Activated CD8-positive, alpha-beta memory T cell treated with anti-CD3 and anti-CD28 coated beads, Interleukin-2, amount 50 U/mL, for 24 hours (primary cell): ENCODE data around the gene TMTC2.

Experiments used
- DNase-seq: peaks from one replicate; pipeline ENCODE4 v3.0.0-alpha.2; 2020; ENCODE audit errors: extremely low read depth

Gene TMTC2

GRCh38 chr12:83015390-83016217, 328.9 kb downstream of the TMTC2 start:
- DNase-seq, result no peak

- no peak for DNase-seq
Observed at GRCh38 chr12:83016218-83016835, 329.6 kb downstream of the TMTC2 start.

GRCh38 chr12:83016991-83017390, 330.3 kb downstream of the TMTC2 start:
- DNase-seq, result no peak

DNA sequence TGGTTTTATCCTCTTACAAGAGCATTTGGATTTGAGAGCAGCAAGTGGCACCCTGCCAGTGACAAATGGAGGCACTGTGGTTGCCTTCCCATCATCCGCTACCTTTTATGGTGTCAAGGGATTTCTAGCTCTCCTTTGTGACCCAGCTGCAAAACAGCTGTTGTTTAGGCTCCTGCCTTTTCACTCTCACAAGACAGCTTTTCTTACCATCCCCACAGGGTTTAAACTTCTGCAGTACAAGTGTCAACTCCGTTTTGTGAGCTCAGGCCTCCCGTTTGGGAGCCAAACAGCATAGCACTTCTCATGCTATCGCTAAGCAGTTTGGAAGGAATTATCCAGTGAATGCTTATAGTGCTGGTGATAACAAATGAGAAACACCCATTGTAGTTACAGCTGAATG, 331.4 kb downstream of the TMTC2 start:
- no peak for DNase-seq

DNA sequence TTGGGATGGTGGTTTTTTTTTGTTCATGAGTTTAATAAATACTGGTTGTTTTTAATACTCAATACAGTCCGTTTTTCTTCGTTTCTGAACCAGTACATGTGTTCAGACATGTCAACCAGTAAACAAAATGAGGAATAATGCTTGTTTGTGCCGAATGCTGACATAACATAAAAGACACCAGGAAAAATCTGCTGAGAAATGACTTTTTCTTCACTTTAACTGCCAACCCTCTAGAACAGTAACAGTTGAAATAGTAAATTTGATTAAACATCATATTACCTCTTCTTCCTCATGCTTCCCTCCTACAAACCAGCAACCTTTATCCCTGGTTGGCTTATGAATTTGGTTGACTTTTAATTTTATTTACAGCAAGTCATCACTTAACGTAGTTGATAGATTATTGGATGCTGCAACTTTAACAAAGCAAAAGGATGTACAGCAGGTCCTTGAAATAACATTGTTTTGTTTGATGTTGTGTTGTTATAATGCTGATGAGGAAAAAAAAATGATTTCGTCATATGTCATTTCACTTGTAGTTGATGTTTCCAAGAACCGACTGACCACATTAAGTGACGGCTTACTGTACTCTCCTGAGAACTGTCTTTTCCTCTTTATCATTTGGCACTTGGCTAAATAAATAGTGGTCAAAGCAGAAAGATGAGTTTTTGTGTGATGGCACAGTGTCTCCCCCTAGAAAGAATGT, 340.5 kb downstream of the TMTC2 start:
- no peak for DNase-seq

DNA sequence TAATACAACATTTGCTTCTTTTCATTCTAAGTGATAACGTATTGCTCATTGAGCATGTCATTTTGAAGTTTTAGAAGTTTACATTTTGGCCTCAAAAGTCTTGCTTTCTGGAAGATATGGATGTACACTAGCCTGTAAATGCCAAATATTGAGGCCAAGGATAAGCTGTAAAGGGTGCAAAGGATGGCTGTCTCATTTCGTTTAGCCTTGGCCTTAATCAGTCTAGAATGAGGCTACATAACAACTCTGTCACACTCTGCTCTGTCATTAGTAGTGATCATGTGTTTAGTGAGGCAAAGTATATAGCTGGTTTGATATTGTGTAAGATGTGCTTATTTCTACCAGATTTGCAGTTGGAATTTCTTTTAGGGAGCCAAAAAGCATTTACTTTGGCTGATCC, 344.5 kb downstream of the TMTC2 start:
- DNase-seq, result no peak

GRCh38 chr12:83036847-83037246, 350.1 kb downstream of the TMTC2 start:
- no peak for DNase-seq

DNA sequence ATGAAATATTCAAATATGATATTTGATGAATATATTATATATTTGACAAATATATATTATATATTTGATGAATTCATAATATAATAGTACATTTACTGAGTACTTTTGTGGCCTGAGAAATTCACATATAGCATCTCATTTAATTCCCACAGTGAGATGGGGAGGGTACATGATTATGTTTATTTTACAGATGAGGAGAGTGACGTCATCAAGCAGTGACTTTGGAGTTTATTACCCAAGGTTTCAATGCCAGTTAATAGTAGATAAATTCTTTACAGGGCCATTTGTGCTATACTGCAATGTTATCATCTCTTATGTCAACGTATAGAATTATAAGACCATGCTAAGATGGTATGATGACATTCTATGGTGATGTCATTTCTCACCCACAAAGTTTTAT, 352.7 kb downstream of the TMTC2 start:
- no peak for DNase-seq

- DNase-seq, result no peak
Observed at GRCh38 chr12:83040339-83040738, 353.6 kb downstream of the TMTC2 start.

- no peak for DNase-seq
Observed at GRCh38 chr12:83040991-83041390, 354.3 kb downstream of the TMTC2 start.

- no peak for DNase-seq
Observed at GRCh38 chr12:83042441-83043200, 355.9 kb downstream of the TMTC2 start.

- no peak for DNase-seq
Observed at GRCh38 chr12:83044736-83045135, 358.0 kb downstream of the TMTC2 start.

GRCh38 chr12:83046019-83046418, 359.3 kb downstream of the TMTC2 start:
- DNase-seq, result no peak

GRCh38 chr12:83049306-83049705, 362.6 kb downstream of the TMTC2 start:
- DNase-seq, result no peak

DNA sequence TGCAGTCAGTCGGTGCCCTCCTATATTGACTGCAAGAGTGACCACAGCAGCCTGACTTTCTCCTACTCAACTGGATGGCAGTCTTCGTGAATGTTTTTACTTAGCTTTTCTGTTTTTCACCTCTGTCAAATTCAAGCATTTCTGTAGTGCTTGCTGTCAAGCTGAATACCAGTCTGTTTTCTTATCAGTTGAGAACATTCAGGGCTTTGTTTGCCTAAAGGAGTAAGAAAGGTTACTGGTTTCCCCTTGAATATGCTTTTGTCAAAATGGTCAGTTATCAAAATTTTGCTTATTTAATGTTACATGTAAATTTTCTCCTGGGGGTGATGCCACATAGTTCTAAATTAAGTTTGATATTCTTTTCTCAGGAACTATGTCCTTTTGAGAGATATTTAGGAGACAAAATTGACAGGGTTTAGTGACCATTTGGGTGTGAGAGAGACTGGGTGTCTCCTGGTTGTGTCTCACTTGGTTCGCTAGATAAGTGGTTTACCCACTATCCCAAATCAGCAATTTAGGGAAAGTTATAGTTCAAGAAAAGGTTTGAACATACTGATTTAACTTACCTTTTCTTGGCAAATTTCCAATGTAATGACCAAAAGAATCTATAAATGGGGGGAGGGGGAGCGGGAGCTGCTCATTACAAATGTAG, 366.3 kb downstream of the TMTC2 start:
- DNase-seq, result no peak

DNA sequence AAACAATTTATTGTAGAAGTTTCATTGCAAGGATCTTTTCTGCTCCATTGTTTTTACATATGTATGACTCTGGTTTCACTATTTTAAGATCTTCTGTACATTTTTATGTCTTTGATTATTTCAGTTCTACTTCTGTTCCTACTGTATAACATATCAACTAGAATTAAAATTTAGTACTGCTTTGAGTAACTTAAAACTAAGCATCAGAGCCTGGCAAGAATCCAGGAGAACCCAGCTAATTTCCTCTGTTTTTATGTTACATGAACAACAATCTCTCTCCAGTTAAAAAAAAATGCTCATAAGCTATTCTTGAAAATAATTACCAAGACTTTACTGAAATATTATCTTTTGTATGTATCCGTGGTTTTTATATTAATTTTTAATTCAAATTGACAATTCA, 370.7 kb downstream of the TMTC2 start:
- DNase-seq, result no peak

DNA sequence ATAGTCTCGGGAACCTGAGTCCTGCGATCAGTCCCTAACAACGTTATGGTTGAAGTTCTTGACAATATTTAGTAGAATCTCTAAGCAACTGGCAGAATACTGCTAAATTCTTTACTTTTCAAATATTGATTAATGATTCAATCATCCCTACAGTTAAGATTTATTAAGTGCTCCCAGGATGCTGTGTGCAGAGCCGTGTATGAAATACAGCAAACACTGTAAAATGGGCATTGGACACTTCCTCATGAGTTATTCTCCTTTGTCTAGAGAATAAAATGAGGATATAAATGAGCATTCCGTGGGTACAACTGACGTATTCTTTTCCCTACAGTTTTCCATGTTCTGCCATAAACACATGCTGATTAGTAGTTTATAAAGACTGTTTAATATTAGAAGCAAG, 372.4 kb downstream of the TMTC2 start:
- no peak for DNase-seq

- DNase-seq, result no peak
Observed at GRCh38 chr12:83065562-83065961, 378.9 kb downstream of the TMTC2 start.

DNA sequence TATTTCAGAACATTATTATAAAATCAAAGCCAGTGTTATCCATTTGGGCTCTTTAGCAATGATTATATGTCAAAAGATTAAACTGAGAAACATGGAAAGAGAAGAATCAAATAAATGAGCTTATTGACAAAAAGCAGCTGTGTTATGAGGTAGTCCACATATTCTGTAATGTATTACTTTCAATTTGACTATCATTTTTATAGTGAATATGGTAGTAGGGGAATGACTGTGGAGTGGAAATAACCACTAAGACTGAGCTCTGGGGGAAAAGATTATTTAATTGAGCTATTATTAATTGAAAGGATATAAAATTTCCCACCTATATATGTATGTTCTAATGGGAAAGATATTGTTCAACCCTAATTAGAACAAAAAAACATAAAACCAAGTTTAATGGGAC, 381.3 kb downstream of the TMTC2 start:
- no peak for DNase-seq

GRCh38 chr12:83074358-83074894, 387.7 kb downstream of the TMTC2 start:
- DNase-seq, result no peak

- no peak for DNase-seq
Observed at GRCh38 chr12:83075471-83075870, 388.8 kb downstream of the TMTC2 start.
